HCT116 (cell line): ENCODE measurements around the gene DIPK1B. TPM values are rescaled to one million over a fixed set of nuclear protein-coding genes. Genes with fewer than 3 reads are reported as not detected.

Experiments
- ATAC-seq: fragments of 200-7000 bp; cut with Tn5 transposase; 2 replicates; pipeline ENCODE4 v1.9.1; 2020; ENCODE audit warnings: mild to moderate bottlenecking, moderate library complexity
- BruUV-seq: library from RNA; stranded (reverse); fragments of 400-500 nt; replicated peaks from 2 replicates; lab custom pipeline; 2021; lab: Mats Ljungman, UMichigan
- CTCF ChIA-PET: fragments of 300-600 bp; sonication (Branson Sonifier 250); formaldehyde crosslinking; loops from one replicate; lab custom pipeline; 2021; ENCODE audit warnings: antibody characterized with exemption; lab: Charles Lee
- POLR2A ChIA-PET: fragments of 300-600, 350-600 bp; sonication (Branson Sonifier 250); formaldehyde crosslinking; loops from one replicate; lab custom pipeline; 2021; ENCODE audit warnings: antibody characterized with exemption; lab: Charles Lee
- RAD21 ChIA-PET, 2 experiments: fragments of 300-600 bp; sonication (Branson Sonifier 250); formaldehyde crosslinking; loops; one replicate each; lab custom pipeline; 2023; ENCODE audit warnings: low total read pairs in 2 of 2; ENCODE audit not compliant: uncharacterized antibody in 2 of 2, unreplicated experiment in 2 of 2, low non-redundant PET in 1 of 2; lab: Charles Lee
- DNase-seq: peaks from one replicate; pipeline ENCODE4 v3.0.0-alpha.2; 2010; ENCODE audit warnings: low read depth, low spot score
- H2AFZ ChIP-seq: fragments of 200-600 bp; shearing (Covaris generic), sonication (generic); 2 replicates; pipeline ENCODE4 v1.6.1; 2017; ENCODE audit warnings: low read depth, mixed run types, mixed read lengths, antibody characterized with exemption, low read length; ENCODE audit not compliant: poor library complexity, severe bottlenecking
- H3K27ac ChIP-seq: 2 replicates; pipeline ENCODE4 v1.5.1; 2012; ENCODE audit warnings: low read depth, low read length
- H3K27me3 ChIP-seq: fragments of 200-600 bp; sonication (generic); 2 replicates; pipeline ENCODE4 v1.6.1; 2016; ENCODE audit warnings: mixed run types, low read length, mixed read lengths; ENCODE audit not compliant: insufficient read depth
- H3K36me3 ChIP-seq, 2 experiments: fragments of 200-500 bp in 1 of 2; fragments of 200-600 bp in 1 of 2; sonication (Bioruptor generic) in 1 of 2; sonication (generic) in 1 of 2; 2 replicates each; pipeline versions ENCODE4 v1.5.1 to v1.6.1; 2014 to 2016; ENCODE audit warnings: low read length in 2 of 2, inconsistent platforms in 1 of 2, mixed read lengths in 1 of 2, mixed run types in 1 of 2; ENCODE audit not compliant: insufficient read depth in 2 of 2, control insufficient read depth in 1 of 2
- H3K4me1 ChIP-seq, 2 experiments: fragments of 200-600 bp in 1 of 2; sonication (generic) in 1 of 2; 2 replicates each; pipeline versions ENCODE4 v1.5.1 to v1.6.1; 2012 to 2017; ENCODE audit warnings: low read length in 2 of 2, inconsistent platforms in 1 of 2, mild to moderate bottlenecking in 1 of 2, mixed read lengths in 1 of 2, mixed run types in 1 of 2, moderate library complexity in 1 of 2; ENCODE audit not compliant: insufficient read depth in 2 of 2, control insufficient read depth in 1 of 2
- H3K4me2 ChIP-seq: fragments of 200-600 bp; sonication (generic); 2 replicates; pipeline ENCODE4 v1.6.1; 2017; ENCODE audit warnings: mixed run types, low read length, mixed read lengths
- H3K4me3 ChIP-seq, 2 experiments: fragments of 200-600 bp in 1 of 2; sonication (generic) in 1 of 2; replicated peaks in 1 of 2; 2 replicates each; pipeline ENCODE4 v1.5.1; 2011 to 2016; ENCODE audit warnings: low read length in 2 of 2, control low read depth in 1 of 2, low read depth in 1 of 2, mild to moderate bottlenecking in 1 of 2, mixed read lengths in 1 of 2, mixed run types in 1 of 2
- H3K79me2 ChIP-seq: fragments of 200-600 bp; sonication (generic); 2 replicates; pipeline ENCODE4 v1.6.1; 2017; ENCODE audit warnings: mild to moderate bottlenecking, mixed run types, low read length, moderate library complexity, mixed read lengths; ENCODE audit not compliant: insufficient read depth
- H3K9ac ChIP-seq: fragments of 200-600 bp; sonication (generic); 2 replicates; pipeline ENCODE4 v1.6.1; 2016; ENCODE audit warnings: low read length, mixed read lengths
- H3K9me2 ChIP-seq: fragments of 200-600 bp; sonication (generic), shearing (Covaris generic); 2 replicates; pipeline ENCODE4 v1.6.1; 2017; ENCODE audit warnings: mixed run types, mild to moderate bottlenecking, moderate library complexity; ENCODE audit not compliant: insufficient read depth
- H3K9me3 ChIP-seq, 2 experiments: fragments of 200-500 bp in 1 of 2; fragments of 200-600 bp in 1 of 2; sonication (Bioruptor generic) in 1 of 2; sonication (generic) in 1 of 2; 2 replicates each; pipeline ENCODE4 v1.6.1; 2014 to 2017; ENCODE audit warnings: low read length in 2 of 2, mixed read lengths in 2 of 2, inconsistent platforms in 1 of 2, low read depth in 1 of 2, mild to moderate bottlenecking in 1 of 2, mixed run types in 1 of 2, moderate library complexity in 1 of 2; ENCODE audit not compliant: control insufficient read depth in 1 of 2, insufficient read depth in 1 of 2
- H4K20me1 ChIP-seq: fragments of 200-600 bp; sonication (generic), shearing (Covaris generic); 2 replicates; pipeline ENCODE4 v1.6.1; 2017; ENCODE audit warnings: mixed run types, mild to moderate bottlenecking, moderate library complexity; ENCODE audit not compliant: insufficient read depth
- CBX3 ChIP-seq: IDR thresholded peaks from 2 replicates; pipeline ENCODE4 v1.6.1; 2012; ENCODE audit warnings: low read depth
- CTCF ChIP-seq, 3 experiments: fragments of 200-600 bp in 1 of 3; sonication (generic) in 1 of 3; IDR thresholded peaks in 2 of 3; conservative IDR thresholded peaks in 1 of 3; 2 replicates each; pipeline ENCODE4 v1.5.1; 2012 to 2017; ENCODE audit warnings: low read depth in 2 of 3, low read length in 2 of 3, antibody characterized with exemption in 1 of 3, borderline replicate concordance in 1 of 3, control low read depth in 1 of 3, mild to moderate bottlenecking in 1 of 3, mixed read lengths in 1 of 3, mixed run types in 1 of 3, moderate library complexity in 1 of 3; ENCODE audit not compliant: insufficient read depth in 1 of 3
- EZH2 ChIP-seq: fragments of 200-600 bp; sonication (generic); IDR thresholded peaks from 2 replicates; pipeline ENCODE4 v1.6.1; 2017; ENCODE audit warnings: antibody characterized with exemption, mixed run types
- EZH2phosphoT487 ChIP-seq: fragments of 200-600 bp; IDR thresholded peaks from 2 replicates; pipeline ENCODE4 v1.6.1; 2018; ENCODE audit warnings: antibody characterized with exemption, borderline replicate concordance
- JUND ChIP-seq: IDR thresholded peaks from 2 replicates; pipeline ENCODE4 v1.6.1; 2012
- MAX ChIP-seq: IDR thresholded peaks from 2 replicates; pipeline ENCODE4 v1.6.1; 2012
- POLR2A ChIP-seq: IDR thresholded peaks from 2 replicates; pipeline ENCODE4 v1.7.0; 2011; ENCODE audit warnings: borderline replicate concordance; ENCODE audit not compliant: insufficient read depth, insufficient read length; ENCODE audit errors: extremely low read depth
- POLR2AphosphoS5 ChIP-seq: IDR thresholded peaks from 2 replicates; pipeline ENCODE4 v1.6.1; 2011; ENCODE audit warnings: mild to moderate bottlenecking, low read depth, low read length, moderate library complexity
- RAD21 ChIP-seq: IDR thresholded peaks from 2 replicates; pipeline ENCODE4 v1.6.1; 2012; ENCODE audit warnings: low read depth, mild to moderate bottlenecking
- SP1 ChIP-seq: IDR thresholded peaks from 2 replicates; pipeline ENCODE4 v1.6.1; 2012; ENCODE audit warnings: low read depth
- SRF ChIP-seq: IDR thresholded peaks from 2 replicates; pipeline ENCODE4 v1.6.1; 2012; ENCODE audit warnings: low read depth
- TCF7L2 ChIP-seq: IDR thresholded peaks from 2 replicates; pipeline ENCODE4 v1.7.0; 2011; ENCODE audit warnings: borderline replicate concordance, inconsistent platforms; ENCODE audit not compliant: insufficient read depth, insufficient read length; ENCODE audit errors: extremely low read depth
- YY1 ChIP-seq: IDR thresholded peaks from 2 replicates; pipeline ENCODE4 v1.6.1; 2011; ENCODE audit warnings: low read length, low read depth, moderate library complexity, mild to moderate bottlenecking; ENCODE audit not compliant: insufficient replicate concordance; ENCODE audit errors: extremely low read depth
- ZNF274 ChIP-seq: fragments of 200-500 bp; sonication (Bioruptor generic); IDR thresholded peaks from 2 replicates; pipeline ENCODE4 v1.6.1; 2014; ENCODE audit warnings: mild to moderate bottlenecking, low read depth, low read length, inconsistent platforms
- intact Hi-C: fragments of 100-400 bp; cut with micrococcal nuclease; formaldehyde crosslinking; loops from 2 replicates; pipeline ENCODE4 v1.10.0; 2022
- total RNA-seq: library from RNA; stranded (reverse); gene quantifications from one replicate; pipeline ENCODE4 v1.2.1, GENCODE V29; 2021; ENCODE audit not compliant: unreplicated experiment
- TF ChIP-seq, protein P1 (sequence below): IDR thresholded peaks from 2 replicates; pipeline ENCODE4 v1.6.1; 2012
- TF ChIP-seq, protein P2 (sequence below): IDR thresholded peaks from 2 replicates; pipeline ENCODE4 v1.6.1; 2011; ENCODE audit warnings: mild to moderate bottlenecking, low read length, moderate library complexity; ENCODE audit not compliant: insufficient replicate concordance; ENCODE audit errors: extremely low read depth

The DIPK1B gene
- total RNA-seq, 1 experiment from 2014 or later, result 15.6 TPM

GRCh38 chr9:136697821-136698526 is 14.4 kb upstream of the DIPK1B start:
- no TSS peak for BruUV-seq
- Histone ChIP-seq H2AFZ (no peak overlapping the region), H3K36me3 (no peaks in the 10 kb centered on the region), H3K9me2 (no peaks in the 10 kb centered on the region), H3K4me2 (no peak overlapping the region), H3K27ac (no peak overlapping the region; the same call in 1 of the 2 replicates), H3K4me1 (peaks cover 31 to 64% of the 10 kb centered on the region in 2 experiments), H3K27me3 (no peaks in the 10 kb centered on the region), H4K20me1 (no peaks in the 10 kb centered on the region), H3K9me3 (no peaks in the 10 kb centered on the region), H3K79me2 (no peaks in the 10 kb centered on the region), H3K4me3 (no peak overlapping the region), H3K9ac (no peak overlapping the region)
- intact Hi-C loops, result no loop called here
- TF ChIP-seq TCF7L2 (no peak), EZH2 (no peak), MAX (no peak), CBX3 (no peak), ZNF274 (no peak), POLR2A (no peak), SRF (no peak), YY1 (no peak), RAD21 (no peak), EZH2phosphoT487 (no peak), POLR2AphosphoS5 (no peak), SP1 (no peak), CTCF (IDR thresholded peaks at IDR 0.05 in 2 of 3, conservative IDR thresholded peaks at IDR 0.05 in 1 of 3; ENCODE audit: borderline replicate concordance in 1 of 3, insufficient read depth in 1 of 3, low read depth in 2 of 3, low read length in 2 of 3) (no peak), JUND (no peak)
- TF ChIP-seq, protein P1, sequence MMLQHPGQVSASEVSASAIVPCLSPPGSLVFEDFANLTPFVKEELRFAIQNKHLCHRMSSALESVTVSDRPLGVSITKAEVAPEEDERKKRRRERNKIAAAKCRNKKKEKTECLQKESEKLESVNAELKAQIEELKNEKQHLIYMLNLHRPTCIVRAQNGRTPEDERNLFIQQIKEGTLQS, result no peak
- TF ChIP-seq, protein P2, sequence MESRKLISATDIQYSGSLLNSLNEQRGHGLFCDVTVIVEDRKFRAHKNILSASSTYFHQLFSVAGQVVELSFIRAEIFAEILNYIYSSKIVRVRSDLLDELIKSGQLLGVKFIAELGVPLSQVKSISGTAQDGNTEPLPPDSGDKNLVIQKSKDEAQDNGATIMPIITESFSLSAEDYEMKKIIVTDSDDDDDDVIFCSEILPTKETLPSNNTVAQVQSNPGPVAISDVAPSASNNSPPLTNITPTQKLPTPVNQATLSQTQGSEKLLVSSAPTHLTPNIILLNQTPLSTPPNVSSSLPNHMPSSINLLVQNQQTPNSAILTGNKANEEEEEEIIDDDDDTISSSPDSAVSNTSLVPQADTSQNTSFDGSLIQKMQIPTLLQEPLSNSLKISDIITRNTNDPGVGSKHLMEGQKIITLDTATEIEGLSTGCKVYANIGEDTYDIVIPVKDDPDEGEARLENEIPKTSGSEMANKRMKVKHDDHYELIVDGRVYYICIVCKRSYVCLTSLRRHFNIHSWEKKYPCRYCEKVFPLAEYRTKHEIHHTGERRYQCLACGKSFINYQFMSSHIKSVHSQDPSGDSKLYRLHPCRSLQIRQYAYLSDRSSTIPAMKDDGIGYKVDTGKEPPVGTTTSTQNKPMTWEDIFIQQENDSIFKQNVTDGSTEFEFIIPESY, result no peak
- ChIA-PET CTCF (no interaction called here), POLR2A (no interaction called here), RAD21 (no interaction called here)
- DNase-seq (no peak), ATAC-seq (no peak)
